Stimulated activated effector memory CD8-positive, alpha-beta T cell treated with anti-CD3 and anti-CD28 coated beads, Interleukin-12 subunit alpha, Interleukin-12 subunit beta, amount 100 ng/mL, for 72 hours (primary cell): ENCODE results near the gene PPP1R9B.

ENCODE experiments used
- ATAC-seq: fragments of 150-1000 bp; cut with Tn5 transposase; 2 replicates; pipeline ENCODE4 v1.10.0; 2021
- DNase-seq, 2 donors: peaks; one replicate each; pipeline ENCODE4 v3.0.0; 2021 to 2022; ENCODE audit warnings: low spot score in 2 of 2
- H3K27ac Mint-ChIP-seq: one replicate; pipeline ENCODE4 v1.8.0; 2022; ENCODE audit warnings: mild to moderate bottlenecking, mixed read lengths
- H3K36me3 Mint-ChIP-seq: one replicate; pipeline ENCODE4 v1.8.0; 2022; ENCODE audit warnings: mild to moderate bottlenecking, mixed read lengths
- H3K4me1 Mint-ChIP-seq: one replicate; pipeline ENCODE4 v1.8.0; 2022; ENCODE audit warnings: mixed read lengths
- H3K4me3 Mint-ChIP-seq: one replicate; pipeline ENCODE4 v1.8.0; 2022; ENCODE audit warnings: mild to moderate bottlenecking, mixed read lengths
- H3K9me3 Mint-ChIP-seq: one replicate; pipeline ENCODE4 v1.8.0; 2022; ENCODE audit warnings: mixed read lengths

The PPP1R9B gene

GRCh38 chr17:50189550-50190292 is 39.2 kb upstream of the PPP1R9B start:
- no peak for DNase-seq
- H3K4me3 Mint-ChIP-seq, result no peak overlapping the region
- H3K9me3 Mint-ChIP-seq, result no peaks in the 10 kb centered on the region
- no peak overlapping the region for H3K27ac Mint-ChIP-seq
- H3K36me3 Mint-ChIP-seq, result no peaks in the 10 kb centered on the region
- no peaks in the 10 kb centered on the region for H3K4me1 Mint-ChIP-seq
- ATAC-seq, result no peak

- H3K36me3 Mint-ChIP-seq, result no peaks in the 10 kb centered on the region
- H3K4me1 Mint-ChIP-seq, result peaks cover 3% of the 10 kb centered on the region
- no peak for ATAC-seq
- no peak for DNase-seq
- H3K9me3 Mint-ChIP-seq, result no peaks in the 10 kb centered on the region
- no peak overlapping the region for H3K27ac Mint-ChIP-seq
- H3K4me3 Mint-ChIP-seq, result no peak overlapping the region
These were observed 38.6 kb upstream of the PPP1R9B start for GRCh38 chr17:50188921-50189549.

GRCh38 chr17:50188531-50188920 is 38.0 kb upstream of the PPP1R9B start:
- Mint-ChIP-seq H3K27ac (no peak overlapping the region), H3K36me3 (no peaks in the 10 kb centered on the region), H3K4me3 (no peak overlapping the region), H3K9me3 (no peaks in the 10 kb centered on the region), H3K4me1 (peaks cover 8% of the 10 kb centered on the region)
- ATAC-seq (no peak), DNase-seq (no peak)

GRCh38 chr17:50187751-50188530 is 37.5 kb upstream of the PPP1R9B start:
- no peak overlapping the region for H3K27ac Mint-ChIP-seq
- DNase-seq (no peak), ATAC-seq (no peak)
- no peak overlapping the region for H3K4me3 Mint-ChIP-seq
- no peaks in the 10 kb centered on the region for H3K9me3 Mint-ChIP-seq
- H3K4me1 Mint-ChIP-seq, result peaks cover 14% of the 10 kb centered on the region
- H3K36me3 Mint-ChIP-seq, result no peaks in the 10 kb centered on the region

GRCh38 chr17:50187394-50187725 is 36.9 kb upstream of the PPP1R9B start:
- Mint-ChIP-seq H3K27ac (no peak overlapping the region), H3K9me3 (no peaks in the 10 kb centered on the region)

GRCh38 chr17:50186661-50187393 is 36.4 kb upstream of the PPP1R9B start:
- Mint-ChIP-seq H3K4me1 (peaks cover 17% of the 10 kb centered on the region), H3K9me3 (no peaks in the 10 kb centered on the region), H3K36me3 (no peaks in the 10 kb centered on the region), H3K27ac (no peak overlapping the region), H3K4me3 (no peak overlapping the region)
- ATAC-seq, result no peak
- no peak for DNase-seq

More at GRCh38 chr17:50187394-50187725, 36.9 kb upstream of the PPP1R9B start:
- Mint-ChIP-seq H3K36me3 (no peaks in the 10 kb centered on the region), H3K4me1 (peaks cover 17% of the 10 kb centered on the region), H3K4me3 (no peak overlapping the region)
- ATAC-seq (no peak), DNase-seq (no peak)

- no peak for DNase-seq
- no peaks in the 10 kb centered on the region for H3K9me3 Mint-ChIP-seq
- H3K4me1 Mint-ChIP-seq, result peaks cover 17% of the 10 kb centered on the region
- ATAC-seq, result no peak
- no peaks in the 10 kb centered on the region for H3K36me3 Mint-ChIP-seq
- no peak overlapping the region for H3K27ac Mint-ChIP-seq
- no peak overlapping the region for H3K4me3 Mint-ChIP-seq
These were observed 35.4 kb upstream of the PPP1R9B start for GRCh38 chr17:50185631-50186471.

- Mint-ChIP-seq H3K4me3 (no peak overlapping the region), H3K4me1 (peaks cover 17% of the 10 kb centered on the region), H3K9me3 (no peaks in the 10 kb centered on the region), H3K27ac (no peak overlapping the region), H3K36me3 (no peaks in the 10 kb centered on the region)
- no peak for DNase-seq
- ATAC-seq, result no peak
These were observed 34.3 kb upstream of the PPP1R9B start for GRCh38 chr17:50184611-50185398.

- Mint-ChIP-seq H3K4me3 (peak overlapping the region; percentile 7), H3K36me3 (no peaks in the 10 kb centered on the region), H3K4me1 (peaks cover 17% of the 10 kb centered on the region), H3K27ac (peak overlapping the region; percentile 33), H3K9me3 (no peaks in the 10 kb centered on the region)
- DNase-seq (no peak), ATAC-seq (no peak)
These were observed 33.6 kb upstream of the PPP1R9B start for GRCh38 chr17:50184064-50184463.

GRCh38 chr17:50183421-50183994 is 33.0 kb upstream of the PPP1R9B start:
- Mint-ChIP-seq H3K36me3 (no peaks in the 10 kb centered on the region), H3K4me1 (peaks cover 19% of the 10 kb centered on the region), H3K4me3 (peak overlapping the region; percentile 7), H3K9me3 (no peaks in the 10 kb centered on the region), H3K27ac (peak overlapping the region; percentile 33)
- DNase-seq (no peak), ATAC-seq (no peak)

- DNase-seq (no peak), ATAC-seq (no peak)
- H3K4me3 Mint-ChIP-seq, result no peak overlapping the region
- peaks cover 25% of the 10 kb centered on the region for H3K4me1 Mint-ChIP-seq
- H3K27ac Mint-ChIP-seq, result no peak overlapping the region
- H3K36me3 Mint-ChIP-seq, result no peaks in the 10 kb centered on the region
- H3K9me3 Mint-ChIP-seq, result no peaks in the 10 kb centered on the region
These were observed 32.4 kb upstream of the PPP1R9B start for GRCh38 chr17:50182783-50183420.

- Mint-ChIP-seq H3K36me3 (no peaks in the 10 kb centered on the region), H3K4me1 (peaks cover 26% of the 10 kb centered on the region), H3K27ac (no peak overlapping the region), H3K9me3 (no peaks in the 10 kb centered on the region), H3K4me3 (no peak overlapping the region)
- no peak for DNase-seq
- no peak for ATAC-seq
These were observed 31.4 kb upstream of the PPP1R9B start for GRCh38 chr17:50181591-50182560.
